GM10266 (cell line): Measurements from ENCODE around the gene PRM3.

ENCODE experiments used
- DNase-seq: peaks from one replicate; pipeline ENCODE4 v3.0.0; 2012; ENCODE audit errors: extremely low spot score
- CTCF ChIP-seq: IDR thresholded peaks from 2 replicates; pipeline ENCODE4 v1.5.1; 2012; ENCODE audit warnings: mild to moderate bottlenecking, low read depth; ENCODE audit not compliant: control insufficient read depth, insufficient read depth; ENCODE audit errors: missing control alignments

Gene PRM3

GRCh38 chr16:11242658-11243057 is 30.8 kb downstream of the PRM3 start:
- no peak for TF ChIP-seq CTCF

GRCh38 chr16:11241480-11242204 is 31.8 kb downstream of the PRM3 start:
- no peak for TF ChIP-seq CTCF
- no peak for DNase-seq

More at GRCh38 chr16:11242658-11243057, 30.8 kb downstream of the PRM3 start:
- DNase-seq, result no peak

GRCh38 chr16:11240636-11241473 is 32.6 kb downstream of the PRM3 start:
- TF ChIP-seq CTCF, result no peak
- DNase-seq, result no peak

- no peak for TF ChIP-seq CTCF
These were observed 33.5 kb downstream of the PRM3 start for GRCh38 chr16:11239644-11240632.

DNA sequence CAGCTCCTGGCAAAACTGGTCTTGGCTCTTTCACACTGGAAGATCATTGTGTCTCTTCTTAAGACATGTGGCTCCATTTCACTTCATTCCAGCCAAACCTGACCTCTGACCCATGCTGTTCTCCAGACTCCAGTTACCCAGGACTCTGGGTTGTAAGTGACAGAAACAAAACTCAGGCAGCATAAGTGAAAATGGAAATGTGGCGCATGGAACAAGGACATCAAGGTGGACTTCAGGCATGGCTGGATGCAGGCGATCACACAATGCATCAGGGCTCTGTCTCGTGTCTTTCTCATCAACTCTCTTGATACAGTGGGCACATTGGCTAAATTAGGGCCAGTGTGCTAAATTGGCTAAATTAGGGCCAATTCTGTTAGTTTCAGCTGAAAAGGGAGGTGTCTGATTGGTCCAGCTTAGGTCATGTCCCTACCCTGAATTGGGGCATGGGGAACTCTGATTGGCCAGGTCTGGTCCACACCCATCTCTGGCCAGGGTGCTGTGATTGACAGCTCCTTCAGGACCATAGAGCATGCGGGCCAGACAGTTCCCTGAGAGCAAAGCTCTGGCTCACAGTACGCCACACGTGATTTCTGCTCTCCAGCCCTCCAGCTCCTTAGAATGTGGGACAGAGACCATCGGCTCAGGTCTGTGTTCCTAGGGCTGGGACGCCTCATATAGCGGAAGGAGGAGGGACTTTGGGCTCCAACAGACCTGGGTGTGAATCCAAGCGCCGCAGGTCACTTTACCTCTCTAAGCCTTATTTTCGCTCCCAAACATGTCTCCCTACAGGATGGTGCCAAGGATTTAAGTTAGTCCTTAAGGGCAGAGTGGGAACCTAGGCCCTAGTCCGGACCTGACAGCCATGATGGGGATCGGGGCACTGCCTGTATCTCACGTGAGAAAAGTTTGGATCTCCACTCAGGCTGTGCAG is 34.9 kb downstream of the PRM3 start:
- no peak for DNase-seq
- TF ChIP-seq CTCF, result no peak

More at GRCh38 chr16:11239644-11240632, 33.5 kb downstream of the PRM3 start:
- no peak for DNase-seq
